PC-3 (cell line): ENCODE data around the gene CR1. TPM values are rescaled to one million over a fixed set of nuclear protein-coding genes. Genes with fewer than 3 reads are reported as not detected.
"Not testable (repeated sequence)": the region's sequence is repeated elsewhere in the genome, so short reads cannot be mapped to it uniquely, and the experiment has no call there.

Experiments used
- ATAC-seq: fragments of 200-7000 bp; cut with Tn5 transposase; 2 replicates; pipeline ENCODE4 v1.9.1; 2020; ENCODE audit warnings: mild to moderate bottlenecking, moderate library complexity
- BruUV-seq: library from RNA; stranded (reverse); fragments of 400-500 nt; replicated peaks from 2 replicates; lab custom pipeline; 2021; lab: Mats Ljungman, UMichigan
- CTCF ChIA-PET: fragments of 300-600 bp; sonication (Branson Sonifier 250); formaldehyde crosslinking; loops from one replicate; lab custom pipeline; 2022; ENCODE audit warnings: antibody characterized with exemption; lab: Charles Lee
- POLR2A ChIA-PET: fragments of 300-600 bp; sonication (Branson Sonifier 250); formaldehyde crosslinking; loops from one replicate; lab custom pipeline; 2022; ENCODE audit warnings: antibody characterized with exemption; ENCODE audit not compliant: unreplicated experiment; lab: Charles Lee
- DNase-seq: peaks from one replicate; pipeline ENCODE4 v3.0.0-alpha.2; 2015
- H2AFZ ChIP-seq: fragments of 300-600 bp; sonication (generic); 2 replicates; pipeline ENCODE4 v1.6.0; 2016; ENCODE audit warnings: antibody characterized with exemption, low read length
- H3F3A ChIP-seq: fragments of 300-600 bp; sonication (generic); one replicate; pipeline ENCODE4 v1.6.0; 2017; ENCODE audit warnings: antibody characterized with exemption, low read length, control low read depth, mild to moderate bottlenecking; ENCODE audit not compliant: unreplicated experiment
- H3K27ac ChIP-seq: fragments of 300-600 bp; sonication (generic); 2 replicates; pipeline ENCODE4 v1.5.1; 2016; ENCODE audit warnings: mild to moderate bottlenecking, low read length
- H3K27me3 ChIP-seq: fragments of 300-600 bp; sonication (generic); 2 replicates; pipeline ENCODE4 v1.6.1; 2016; ENCODE audit warnings: low read length, mixed read lengths
- H3K36me3 ChIP-seq: fragments of 300-600 bp; sonication (generic); 2 replicates; pipeline ENCODE4 v1.6.1; 2016; ENCODE audit warnings: low read depth, mixed run types, low read length, mixed read lengths
- H3K4me1 ChIP-seq: fragments of 300-600 bp; sonication (generic); 2 replicates; pipeline ENCODE4 v1.5.1; 2016; ENCODE audit warnings: low read length; ENCODE audit not compliant: insufficient read depth
- H3K4me2 ChIP-seq: fragments of 300-600 bp; sonication (generic); 2 replicates; pipeline ENCODE4 v1.6.0; 2016; ENCODE audit warnings: low read length
- H3K4me3 ChIP-seq: fragments of 300-600 bp; sonication (generic); 2 replicates; pipeline ENCODE4 v1.5.1; 2016; ENCODE audit warnings: mild to moderate bottlenecking, low read length, mixed read lengths
- H3K79me2 ChIP-seq: fragments of 300-600 bp; sonication (generic); 2 replicates; pipeline ENCODE4 v1.6.1; 2017; ENCODE audit warnings: low read length, mixed read lengths
- H3K9ac ChIP-seq: fragments of 300-600 bp; sonication (generic); 2 replicates; pipeline ENCODE4 v1.6.0; 2016; ENCODE audit warnings: mild to moderate bottlenecking, low read length
- H3K9me2 ChIP-seq: fragments of 300-600 bp; sonication (generic); replicated peaks from 2 replicates; pipeline ENCODE4 v1.6.1; 2016; ENCODE audit warnings: mixed run types, low read length, mixed read lengths
- H3K9me3 ChIP-seq: fragments of 300-600 bp; sonication (generic); 2 replicates; pipeline ENCODE4 v1.6.1; 2016; ENCODE audit warnings: low read length, mixed read lengths
- H4K20me1 ChIP-seq: fragments of 300-600 bp; sonication (generic); 2 replicates; pipeline ENCODE4 v1.6.1; 2016; ENCODE audit warnings: low read length, mixed read lengths
- EZH2 ChIP-seq: fragments of 300-600 bp; sonication (generic); IDR thresholded peaks from one replicate; pipeline ENCODE4 v1.6.1; 2017; ENCODE audit warnings: antibody characterized with exemption, mild to moderate bottlenecking, low read length; ENCODE audit not compliant: unreplicated experiment
- EZH2phosphoT487 ChIP-seq: fragments of 300-600 bp; sonication (generic); IDR thresholded peaks from 2 replicates; pipeline ENCODE4 v1.6.1; 2018; ENCODE audit warnings: mild to moderate bottlenecking, antibody characterized with exemption, low read length, borderline replicate concordance
- intact Hi-C: fragments of 100-400 bp; cut with micrococcal nuclease; formaldehyde crosslinking; loops from 2 replicates; pipeline ENCODE4 v1.9.0; 2023
- total RNA-seq: library from RNA; depleted of rRNA; stranded (reverse); fragments of >200 nt; gene quantifications from 2 replicates; pipeline ENCODE4 v1.2.3, GENCODE V29; 2014
- TF ChIP-seq, protein P1 (sequence below): fragments of 300-600 bp; sonication (generic); conservative IDR thresholded peaks from 2 replicates; pipeline ENCODE4 v1.5.1; 2017; ENCODE audit warnings: antibody characterized with exemption, low read depth, mild to moderate bottlenecking, low read length

The CR1 gene
- total RNA-seq, 1 experiment from 2014 or later, result not detected

DNA sequence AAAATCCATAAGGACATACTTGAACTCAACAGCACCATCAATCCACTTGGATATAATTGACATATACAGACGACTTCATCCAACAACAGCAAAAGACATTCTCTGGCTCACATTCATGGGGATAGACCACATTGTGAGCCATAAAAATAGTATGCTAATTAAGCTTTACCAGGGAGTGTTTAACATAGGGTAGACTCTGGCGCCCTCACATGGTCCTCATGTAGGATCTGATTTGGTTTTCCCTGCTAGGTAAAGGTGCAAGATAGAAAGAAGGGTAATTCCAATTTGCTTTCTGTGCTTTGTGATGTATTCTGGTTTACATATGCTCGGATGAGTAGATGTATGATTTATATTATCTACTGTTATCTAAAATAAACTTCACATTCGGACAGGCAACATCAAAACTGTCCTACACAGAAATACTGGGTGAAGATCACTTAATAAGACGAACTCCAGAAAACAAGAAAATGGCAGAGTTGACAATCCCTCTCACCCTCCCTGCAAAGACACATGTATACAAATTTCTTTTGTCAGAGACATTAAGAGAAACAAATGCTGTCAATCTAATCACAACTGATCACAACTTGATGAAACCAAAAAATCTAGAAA is 176.7 kb downstream of the CR1 start:
- POLR2A ChIA-PET, result no interaction called here
- peak; percentile 97 for ATAC-seq

DNA sequence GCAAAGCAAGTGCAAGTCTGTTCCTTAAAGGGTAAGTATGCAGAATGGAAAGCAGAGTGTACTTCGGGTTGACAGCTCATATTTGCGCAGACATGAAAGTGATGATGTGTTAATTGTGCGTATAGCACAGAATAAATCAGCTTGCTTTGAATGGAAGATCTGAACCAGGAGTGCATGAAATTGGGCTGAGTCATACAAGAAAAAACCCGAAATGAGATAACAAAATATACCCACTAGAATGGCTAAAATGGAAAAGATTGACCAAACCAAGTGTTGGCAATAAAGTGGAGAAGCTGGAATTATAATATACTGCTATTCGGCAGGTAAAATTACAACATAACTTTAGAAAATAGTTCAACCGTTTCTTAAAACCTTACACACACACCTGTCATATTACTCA is 177.4 kb downstream of the CR1 start:
- Histone ChIP-seq H3K4me1 (no peaks in the 10 kb centered on the region), H3K79me2 (no peaks in the 10 kb centered on the region), H3K9me2 (no peaks in the 10 kb centered on the region), H3K4me2 (no peak overlapping the region), H3K36me3 (no peaks in the 10 kb centered on the region), H3K27ac (no peak overlapping the region), H3K27me3 (peaks cover 63% of the 10 kb centered on the region), H4K20me1 (no peaks in the 10 kb centered on the region), H3K9me3 (no peaks in the 10 kb centered on the region), H3K4me3 (no peak overlapping the region), H3F3A (no peaks in the 10 kb centered on the region), H3K9ac (no peak overlapping the region), H2AFZ (no peak overlapping the region)
- no peak for TF ChIP-seq EZH2phosphoT487
- TF ChIP-seq, protein P1, sequence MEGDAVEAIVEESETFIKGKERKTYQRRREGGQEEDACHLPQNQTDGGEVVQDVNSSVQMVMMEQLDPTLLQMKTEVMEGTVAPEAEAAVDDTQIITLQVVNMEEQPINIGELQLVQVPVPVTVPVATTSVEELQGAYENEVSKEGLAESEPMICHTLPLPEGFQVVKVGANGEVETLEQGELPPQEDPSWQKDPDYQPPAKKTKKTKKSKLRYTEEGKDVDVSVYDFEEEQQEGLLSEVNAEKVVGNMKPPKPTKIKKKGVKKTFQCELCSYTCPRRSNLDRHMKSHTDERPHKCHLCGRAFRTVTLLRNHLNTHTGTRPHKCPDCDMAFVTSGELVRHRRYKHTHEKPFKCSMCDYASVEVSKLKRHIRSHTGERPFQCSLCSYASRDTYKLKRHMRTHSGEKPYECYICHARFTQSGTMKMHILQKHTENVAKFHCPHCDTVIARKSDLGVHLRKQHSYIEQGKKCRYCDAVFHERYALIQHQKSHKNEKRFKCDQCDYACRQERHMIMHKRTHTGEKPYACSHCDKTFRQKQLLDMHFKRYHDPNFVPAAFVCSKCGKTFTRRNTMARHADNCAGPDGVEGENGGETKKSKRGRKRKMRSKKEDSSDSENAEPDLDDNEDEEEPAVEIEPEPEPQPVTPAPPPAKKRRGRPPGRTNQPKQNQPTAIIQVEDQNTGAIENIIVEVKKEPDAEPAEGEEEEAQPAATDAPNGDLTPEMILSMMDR, result no peak
- TF ChIP-seq EZH2, result no peak
- ChIA-PET POLR2A (no interaction called here), CTCF (interaction anchor here (1.5 kb wide), 1 partner anchor 94 kb away, joined by 4 read pairs; no protein-coding TSS in a partner anchor)
- no TSS peak for BruUV-seq
- DNase-seq (no peak), ATAC-seq (no peak)
- intact Hi-C loops, result no loop called here

More for the DNA sequence above, 176.7 kb downstream of the CR1 start:
- Histone ChIP-seq H3K9ac (no peak overlapping the region), H3K36me3 (no peaks in the 10 kb centered on the region), H3K4me3 (no peak overlapping the region), H3K27me3 (peaks cover 62% of the 10 kb centered on the region), H3K27ac (no peak overlapping the region), H3K9me2 (no peaks in the 10 kb centered on the region), H3F3A (no peaks in the 10 kb centered on the region), H3K79me2 (no peaks in the 10 kb centered on the region), H2AFZ (no peak overlapping the region), H3K4me2 (no peak overlapping the region), H3K9me3 (no peaks in the 10 kb centered on the region), H4K20me1 (no peaks in the 10 kb centered on the region), H3K4me1 (no peaks in the 10 kb centered on the region)
- intact Hi-C loops, result loop anchor here (1.0 kb wide), 2 partner anchors 18 to 93 kb away; no protein-coding TSS in a partner anchor
- CTCF ChIA-PET, result interaction anchor here (0.6 to 1.5 kb wide), 3 partner anchors 52 to 93 kb away, joined by 4 read pairs; no protein-coding TSS in a partner anchor
- peak; percentile 86 for DNase-seq
- TF ChIP-seq, protein P1, result peak; percentile 98
- no peak for TF ChIP-seq EZH2phosphoT487
- BruUV-seq, result no TSS peak

DNA sequence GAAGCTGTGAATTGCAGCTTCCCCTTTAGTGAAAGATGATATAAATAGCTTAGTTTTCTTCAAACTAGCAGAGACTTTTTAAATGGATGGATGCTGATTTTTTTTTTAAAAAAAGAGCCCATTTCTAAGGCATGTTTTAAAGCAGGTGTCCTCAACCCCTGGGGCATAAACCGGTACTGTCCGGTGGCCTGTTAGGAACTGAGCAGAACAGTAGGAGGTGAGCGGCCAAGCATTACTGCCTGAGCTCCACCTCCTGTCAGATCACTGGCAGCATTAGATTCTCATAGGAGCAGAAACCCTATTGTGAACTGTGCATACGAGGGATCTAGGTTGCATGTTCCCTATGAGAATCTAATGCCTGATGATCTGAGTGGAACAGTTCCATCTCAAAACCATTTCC is 180.2 kb downstream of the CR1 start:
- intact Hi-C loops, result no loop called here
- H3K4me3 ChIP-seq, result no peak overlapping the region
- CTCF ChIA-PET, result interaction anchor here (0.6 to 0.7 kb wide), 3 partner anchors 22 to 66 kb away, joined by 3 to 4 read pairs (median 4); no protein-coding TSS in a partner anchor
- H3K27me3 ChIP-seq, result peaks cover 45% of the 10 kb centered on the region
- H3K9ac ChIP-seq, result no peak overlapping the region
- no peak overlapping the region for H3K27ac ChIP-seq
- H3K4me1 ChIP-seq, result no peaks in the 10 kb centered on the region
- no peaks in the 10 kb centered on the region for H3F3A ChIP-seq
- no TSS peak for BruUV-seq
- no peaks in the 10 kb centered on the region for H4K20me1 ChIP-seq
- H3K9me3 ChIP-seq, result no peaks in the 10 kb centered on the region
- no peak overlapping the region for H3K4me2 ChIP-seq
- no peak for ATAC-seq
- H2AFZ ChIP-seq, result no peak overlapping the region
- H3K9me2 ChIP-seq, result no peaks in the 10 kb centered on the region
- no peaks in the 10 kb centered on the region for H3K36me3 ChIP-seq
- H3K79me2 ChIP-seq, result no peaks in the 10 kb centered on the region
- TF ChIP-seq EZH2 (no peak), EZH2phosphoT487 (no peak)
- TF ChIP-seq, protein P1, result no peak
- POLR2A ChIA-PET, result no interaction called here
- no peak for DNase-seq

DNA sequence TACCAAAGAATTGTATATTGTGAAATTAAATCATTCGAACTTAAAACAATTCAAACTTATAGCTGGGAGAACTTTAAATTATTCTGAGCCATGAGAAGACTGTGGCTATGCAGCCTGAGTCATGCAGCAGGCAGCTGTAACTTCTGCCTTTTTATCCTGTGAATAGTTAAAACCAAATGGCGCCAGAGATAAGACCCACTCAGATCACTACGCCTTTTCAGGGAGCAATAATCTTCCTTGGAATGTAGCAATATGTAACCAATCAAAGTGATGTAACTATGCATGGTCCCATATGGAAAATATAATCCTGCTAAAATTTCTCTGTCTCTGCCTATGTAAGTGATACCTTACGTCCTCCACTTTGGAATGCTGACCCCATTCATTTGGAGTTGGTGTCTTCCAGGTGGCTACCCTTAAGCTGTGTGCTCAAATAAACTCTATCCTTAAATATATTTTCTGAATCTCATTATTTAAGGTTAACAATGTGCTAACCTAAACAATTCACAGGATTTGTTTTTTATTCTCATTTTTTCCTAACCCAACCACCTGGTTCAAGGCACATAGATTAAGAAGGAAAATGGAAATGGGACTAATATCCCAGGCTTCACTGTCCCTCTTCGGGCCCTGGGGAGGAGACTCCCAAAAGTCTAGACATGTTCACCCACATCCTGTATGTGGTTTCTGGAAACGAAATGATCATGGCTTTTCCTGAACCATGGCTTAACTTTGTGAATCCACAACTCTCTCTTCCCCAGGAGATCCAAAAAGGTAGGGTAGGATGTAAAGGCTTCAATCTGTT is 184.8 kb downstream of the CR1 start:
- ATAC-seq, POLR2A ChIA-PET, H3K4me2 ChIP-seq, H3K9me2 ChIP-seq, H3F3A ChIP-seq, H4K20me1 ChIP-seq, H3K9ac ChIP-seq, BruUV-seq, H3K9me3 ChIP-seq, H3K4me1 ChIP-seq, H3K27ac ChIP-seq, H3K4me3 ChIP-seq, H3K36me3 ChIP-seq, H2AFZ ChIP-seq, H3K79me2 ChIP-seq, CTCF ChIA-PET: not testable (repeated sequence)
- peaks cover 47% of the 10 kb centered on the region for H3K27me3 ChIP-seq
- intact Hi-C loops, result loop anchor here (2.0 kb wide), 1 partner anchor 18 kb away; no protein-coding TSS in a partner anchor
- peak; percentile 26 for DNase-seq
